Gastrocnemius medialis (tissue), 4 donors: ENCODE results near the gene VWA3B. TPM values are rescaled to one million over a fixed set of nuclear protein-coding genes. Genes with fewer than 3 reads are reported as not detected.
"Not testable (repeated sequence)": the region's sequence is repeated elsewhere in the genome, so short reads cannot be mapped to it uniquely, and the experiment has no call there.

Source experiments
- ATAC-seq, 2 donors: fragments of 150-250 bp; one replicate each; pipeline ENCODE4 v1.9.1; 2016
- DNase-seq, 2 donors: peaks; one replicate each; pipeline ENCODE4 v3.0.0-alpha.2; 2019
- H3K27ac ChIP-seq, 4 donors: fragments of 200-600 bp; sonication (generic); 1 replicate in 1 of 4; 2 replicates in 3 of 4; pipeline ENCODE4 v1.5.1; 2016 to 2018; ENCODE audit warnings: mild to moderate bottlenecking in 2 of 4, moderate library complexity in 1 of 4
- H3K27me3 ChIP-seq, 3 donors: fragments of 200-600 bp; sonication (generic) in 2 of 3; 1 replicate in 1 of 3; 2 replicates in 2 of 3; pipeline versions ENCODE4 v1.5.1 to v1.6.0; 2016 to 2019; ENCODE audit warnings: mild to moderate bottlenecking in 1 of 3, moderate library complexity in 1 of 3
- H3K36me3 ChIP-seq, 2 donors: fragments of 200-600 bp; sonication (generic) in 1 of 2; one replicate each; pipeline ENCODE4 v1.5.1; 2017 to 2018
- H3K4me1 ChIP-seq, 2 donors: fragments of 200-600 bp; sonication (generic) in 1 of 2; one replicate each; pipeline ENCODE4 v1.5.1; 2016 to 2017; ENCODE audit warnings: mild to moderate bottlenecking in 2 of 2
- H3K4me3 ChIP-seq, 4 donors: fragments of 200-600 bp; sonication (generic) in 3 of 4; 1 replicate in 1 of 4; 2 replicates in 3 of 4; pipeline ENCODE4 v1.5.1; 2016 to 2019; ENCODE audit warnings: mild to moderate bottlenecking in 2 of 4
- H3K9me3 ChIP-seq, 3 donors: fragments of 200-600 bp; sonication (generic) in 2 of 3; 1 replicate in 1 of 3; 2 replicates in 2 of 3; pipeline ENCODE4 v1.5.1; 2016 to 2019
- CTCF ChIP-seq, 5 experiments: fragments of 450-650 bp in 3 of 5; fragments of 200-600 bp in 2 of 5; sonication (generic) in 2 of 5; IDR thresholded peaks in 4 of 5; conservative IDR thresholded peaks in 1 of 5; 1 replicate in 4 of 5; 2 replicates in 1 of 5; pipeline ENCODE4 v1.5.1; 2016 to 2019; ENCODE audit warnings: antibody characterized with exemption in 5 of 5, mild to moderate bottlenecking in 3 of 5, moderate library complexity in 3 of 5
- POLR2A ChIP-seq, 2 donors: fragments of 450-650 bp; IDR thresholded peaks; one replicate each; pipeline ENCODE4 v1.6.1; 2017; ENCODE audit warnings: antibody characterized with exemption in 2 of 2, mild to moderate bottlenecking in 2 of 2, moderate library complexity in 2 of 2
- in situ Hi-C, 4 donors: fragments of 200-750 bp; cut with MboI; loops; one replicate each; pipeline versions ENCODE4 v1.15.0 to v1.8.0; 2017; ENCODE audit warnings: low sequenced_read_pairs in 4 of 4
- intact Hi-C: fragments of 100-400 bp; cut with DNase I; formaldehyde crosslinking; loops from one replicate; pipeline ENCODE4 v1.15.1; 2023; ENCODE audit warnings: low total_unique reads
- total RNA-seq, 4 donors: library from RNA; depleted of rRNA; stranded (reverse); fragments of >200 nt; gene quantifications; one replicate each; pipeline versions ENCODE4 v1.1.0 to v1.2.3, GENCODE V29; 2016

VWA3B gene
- total RNA-seq, 4 donors from 2014 or later, result not detected

DNA sequence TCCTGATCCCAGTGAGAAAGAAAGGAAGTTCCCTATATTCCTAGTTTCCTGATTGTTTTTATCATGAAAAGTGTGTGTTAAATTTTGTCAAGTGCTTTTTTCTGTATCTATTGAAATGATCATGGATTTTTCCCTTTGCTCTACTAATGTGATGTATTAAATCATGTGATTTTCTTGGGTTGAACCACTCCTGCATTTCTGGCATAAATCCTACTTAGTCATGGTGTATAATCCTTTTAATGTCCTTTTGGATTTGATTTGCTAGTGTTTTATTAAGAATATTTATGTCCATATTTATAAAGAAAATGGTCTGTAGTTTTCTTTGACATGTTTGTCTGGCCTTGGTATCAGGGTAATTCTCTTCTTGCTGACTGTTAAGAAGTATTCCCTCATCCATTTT is 171.9 kb downstream of the VWA3B start:
- Histone ChIP-seq H3K4me3 (no peak overlapping the region), H3K27me3 (no peaks in the 10 kb centered on the region), H3K9me3 (peaks cover 0 to 13% (median 0%) of the 10 kb centered on the region in 3 donors), H3K36me3 (no peaks in the 10 kb centered on the region), H3K4me1 (no peaks in the 10 kb centered on the region), H3K27ac (no peak overlapping the region)
- ATAC-seq (no peak), DNase-seq (no peak)
- TF ChIP-seq POLR2A (IDR thresholded peaks at IDR 0.05) (no peak), CTCF (IDR thresholded peaks at IDR 0.05 in 4 of 5, conservative IDR thresholded peaks at IDR 0.05 in 1 of 5) (no peak)
- in situ Hi-C loops (loop anchor here in 2 of 4 donors (25.0 kb wide), 1 partner anchor 447 kb away; no protein-coding TSS in a partner anchor), intact Hi-C loops (no loop called here)

DNA sequence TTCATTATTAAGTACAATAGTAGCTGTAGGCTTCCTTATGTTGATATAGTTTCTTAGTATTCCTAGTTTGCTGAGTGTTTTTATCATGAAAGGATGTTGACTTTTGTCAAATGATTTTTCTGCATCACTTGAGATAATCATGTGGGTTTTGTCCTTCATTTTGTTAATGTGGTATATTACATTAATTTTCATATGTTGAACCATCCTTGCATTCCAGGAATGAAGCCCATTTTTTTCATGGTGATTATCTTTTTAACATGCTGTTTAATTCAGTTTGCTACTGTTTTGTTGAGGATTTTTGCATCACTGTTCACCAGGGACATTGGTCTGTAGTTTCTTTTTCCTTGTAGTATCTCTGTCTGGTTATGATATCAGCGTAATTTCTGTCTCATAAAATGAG is 176.4 kb downstream of the VWA3B start:
- ATAC-seq (no peak), DNase-seq (no peak)
- H3K27me3 ChIP-seq, result no peaks in the 10 kb centered on the region
- peaks cover 0 to 13% (median 0%) of the 10 kb centered on the region in 3 donors for H3K9me3 ChIP-seq
- H3K36me3 ChIP-seq, result no peaks in the 10 kb centered on the region
- no peak for TF ChIP-seq POLR2A (IDR thresholded peaks at IDR 0.05)
- no peak for TF ChIP-seq CTCF (IDR thresholded peaks at IDR 0.05 in 4 of 5, conservative IDR thresholded peaks at IDR 0.05 in 1 of 5)
- intact Hi-C loops, result no loop called here
- no peaks in the 10 kb centered on the region for H3K4me1 ChIP-seq
- H3K4me3 ChIP-seq, result no peak overlapping the region
- in situ Hi-C loops, result loop anchor here in 2 of 4 donors (25.0 kb wide), 1 partner anchor 451 kb away; no protein-coding TSS in a partner anchor
- no peak overlapping the region for H3K27ac ChIP-seq

GRCh38 chr2:98268225-98268624 is 181.3 kb downstream of the VWA3B start:
- H3K27me3 ChIP-seq, H3K27ac ChIP-seq, H3K9me3 ChIP-seq, DNase-seq, ATAC-seq, H3K4me3 ChIP-seq, H3K36me3 ChIP-seq, H3K4me1 ChIP-seq, intact Hi-C loops: not testable (repeated sequence)
- in situ Hi-C loops, result loop anchor here in 2 of 4 donors (25.0 kb wide), 1 partner anchor 456 kb away; no protein-coding TSS in a partner anchor

GRCh38 chr2:98269274-98269673 is 182.3 kb downstream of the VWA3B start:
- no peak overlapping the region for H3K4me3 ChIP-seq
- TF ChIP-seq CTCF (IDR thresholded peaks at IDR 0.05 in 4 of 5, conservative IDR thresholded peaks at IDR 0.05 in 1 of 5) (peak; percentile 56 to 73 (median 68)), POLR2A (IDR thresholded peaks at IDR 0.05) (no peak)
- H3K27me3 ChIP-seq, result no peaks in the 10 kb centered on the region
- ATAC-seq (peak; percentile 54 to 83), DNase-seq (no peak)
- no peaks in the 10 kb centered on the region for H3K9me3 ChIP-seq
- H3K36me3 ChIP-seq, result no peaks in the 10 kb centered on the region
- no peaks in the 10 kb centered on the region for H3K4me1 ChIP-seq
- H3K27ac ChIP-seq, result no peak overlapping the region
- in situ Hi-C loops (loop anchor here in 2 of 4 donors (25.0 kb wide), 1 partner anchor 457 kb away; no protein-coding TSS in a partner anchor), intact Hi-C loops (loop anchor here (1.0 kb wide), 1 partner anchor 462 kb away; no protein-coding TSS in a partner anchor)

DNA sequence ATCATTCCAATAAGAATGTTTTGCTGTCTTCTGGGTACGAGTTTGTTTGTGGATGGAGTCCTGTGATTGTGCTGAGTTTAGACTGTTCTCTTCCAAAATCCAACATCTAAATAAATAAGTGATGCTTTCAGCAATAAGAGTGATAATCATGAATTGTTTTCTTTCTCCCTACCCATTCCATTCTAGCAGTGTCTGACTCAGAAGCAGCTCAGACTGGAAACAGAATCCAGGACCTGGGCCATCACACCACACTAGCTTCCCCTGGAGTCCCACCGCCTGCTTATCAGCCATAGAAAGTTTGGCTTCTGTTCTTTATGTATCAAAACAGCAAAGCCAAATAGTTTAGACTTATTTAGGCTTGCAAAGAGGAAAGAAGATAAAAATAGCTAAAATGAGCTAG is 182.9 kb downstream of the VWA3B start:
- H3K4me1 ChIP-seq, result no peaks in the 10 kb centered on the region
- no peak overlapping the region for H3K27ac ChIP-seq
- in situ Hi-C loops, result loop anchor here in 2 of 4 donors (25.0 kb wide), 1 partner anchor 458 kb away; no protein-coding TSS in a partner anchor
- H3K4me3 ChIP-seq, result no peak overlapping the region
- TF ChIP-seq CTCF (IDR thresholded peaks at IDR 0.05 in 4 of 5, conservative IDR thresholded peaks at IDR 0.05 in 1 of 5) (no peak), POLR2A (IDR thresholded peaks at IDR 0.05) (no peak)
- no peaks in the 10 kb centered on the region for H3K9me3 ChIP-seq
- ATAC-seq (no peak), DNase-seq (no peak)
- intact Hi-C loops, result loop anchor here (1.0 kb wide), 1 partner anchor 463 kb away; no protein-coding TSS in a partner anchor
- no peaks in the 10 kb centered on the region for H3K36me3 ChIP-seq
- no peaks in the 10 kb centered on the region for H3K27me3 ChIP-seq
